ENCODE measurements around the gene PTCD2.

DNA sequence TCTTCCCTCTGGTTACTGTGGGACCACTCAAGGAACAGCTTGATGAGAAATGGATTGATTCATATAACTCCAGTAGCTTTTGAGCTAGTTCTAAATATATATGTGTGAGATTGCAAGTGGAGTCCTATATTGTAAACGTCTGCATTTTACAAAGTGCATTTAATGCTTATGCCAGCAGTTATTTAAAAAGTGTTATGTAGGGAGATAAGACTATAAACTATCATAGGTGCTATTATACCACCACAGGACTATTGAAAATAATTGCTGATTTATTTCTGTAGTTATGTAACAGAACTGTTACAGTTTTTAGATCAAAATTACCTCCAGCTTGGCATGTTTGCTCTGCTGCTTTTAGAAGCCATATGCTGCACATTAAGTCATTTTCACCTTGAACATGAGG lies 36.2 kb downstream of the PTCD2 start:
- TF ChIP-seq, protein P1, sequence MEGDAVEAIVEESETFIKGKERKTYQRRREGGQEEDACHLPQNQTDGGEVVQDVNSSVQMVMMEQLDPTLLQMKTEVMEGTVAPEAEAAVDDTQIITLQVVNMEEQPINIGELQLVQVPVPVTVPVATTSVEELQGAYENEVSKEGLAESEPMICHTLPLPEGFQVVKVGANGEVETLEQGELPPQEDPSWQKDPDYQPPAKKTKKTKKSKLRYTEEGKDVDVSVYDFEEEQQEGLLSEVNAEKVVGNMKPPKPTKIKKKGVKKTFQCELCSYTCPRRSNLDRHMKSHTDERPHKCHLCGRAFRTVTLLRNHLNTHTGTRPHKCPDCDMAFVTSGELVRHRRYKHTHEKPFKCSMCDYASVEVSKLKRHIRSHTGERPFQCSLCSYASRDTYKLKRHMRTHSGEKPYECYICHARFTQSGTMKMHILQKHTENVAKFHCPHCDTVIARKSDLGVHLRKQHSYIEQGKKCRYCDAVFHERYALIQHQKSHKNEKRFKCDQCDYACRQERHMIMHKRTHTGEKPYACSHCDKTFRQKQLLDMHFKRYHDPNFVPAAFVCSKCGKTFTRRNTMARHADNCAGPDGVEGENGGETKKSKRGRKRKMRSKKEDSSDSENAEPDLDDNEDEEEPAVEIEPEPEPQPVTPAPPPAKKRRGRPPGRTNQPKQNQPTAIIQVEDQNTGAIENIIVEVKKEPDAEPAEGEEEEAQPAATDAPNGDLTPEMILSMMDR (IDR thresholded peaks at IDR 0.05): no peak
- no peak for TF ChIP-seq POLR2A (IDR thresholded peaks at IDR 0.05)

Data from body of pancreas (tissue), 4 donors.